Subcutaneous abdominal adipose tissue (tissue), 5 donors: ENCODE results near the gene PPFIBP2.
A peak's percentile ranks its signal among the peaks of the same experiment; 100 is the strongest.

Experiments used
- H3K27ac ChIP-seq: one replicate; pipeline ENCODE4 v1.7.0; 2013; ENCODE audit warnings: low read depth, mild to moderate bottlenecking, inconsistent platforms, low read length, moderate library complexity
- H3K27me3 ChIP-seq, 5 donors: one replicate each; pipeline ENCODE4 v1.7.0; 2013; ENCODE audit warnings: low read length in 5 of 5, inconsistent platforms in 1 of 5; ENCODE audit not compliant: control insufficient read depth in 5 of 5, insufficient read depth in 4 of 5
- H3K36me3 ChIP-seq, 5 donors: one replicate each; pipeline ENCODE4 v1.7.0; 2013; ENCODE audit warnings: low read length in 5 of 5; ENCODE audit not compliant: control insufficient read depth in 5 of 5, insufficient read depth in 5 of 5
- H3K4me1 ChIP-seq, 5 donors: one replicate each; pipeline ENCODE4 v1.7.0; 2013; ENCODE audit warnings: low read length in 5 of 5, mild to moderate bottlenecking in 3 of 5, moderate library complexity in 1 of 5; ENCODE audit not compliant: control insufficient read depth in 5 of 5, insufficient read depth in 5 of 5
- H3K4me3 ChIP-seq, 5 donors: one replicate each; pipeline ENCODE4 v1.7.0; 2013; ENCODE audit warnings: low read length in 5 of 5, low read depth in 1 of 5
- H3K9ac ChIP-seq, 5 donors: one replicate each; pipeline ENCODE4 v1.7.0; 2013; ENCODE audit warnings: low read length in 5 of 5, mild to moderate bottlenecking in 4 of 5, moderate library complexity in 3 of 5
- H3K9me3 ChIP-seq, 5 donors: one replicate each; pipeline ENCODE4 v1.7.0; 2013; ENCODE audit warnings: low read length in 5 of 5; ENCODE audit not compliant: control insufficient read depth in 5 of 5
- donor health status: healthy.
- donor health status: healthy.
- donor health status: healthy.
- donor health status: healthy.
- donor health status: healthy.

Gene PPFIBP2

GRCh38 chr11:7630002-7630401, 116.2 kb downstream of the PPFIBP2 start:
- H3K36me3 ChIP-seq: peaks cover 8 to 89% (median 64%) of the 10 kb centered on the region in 5 donors
- H3K9me3 ChIP-seq: no peaks in the 10 kb centered on the region
- H3K4me1 ChIP-seq: peaks cover 0 to 11% (median 3%) of the 10 kb centered on the region in 5 donors
- H3K4me3 ChIP-seq: no peak overlapping the region
- no peak overlapping the region for H3K9ac ChIP-seq
- H3K27me3 ChIP-seq: no peaks in the 10 kb centered on the region
- no peak overlapping the region for H3K27ac ChIP-seq

- Histone ChIP-seq H3K4me1 (peaks cover 0 to 11% (median 6%) of the 10 kb centered on the region in 5 donors), H3K27ac (no peak overlapping the region), H3K9ac (no peak overlapping the region), H3K27me3 (no peaks in the 10 kb centered on the region), H3K36me3 (peaks cover 12 to 90% (median 60%) of the 10 kb centered on the region in 5 donors), H3K4me3 (no peak overlapping the region), H3K9me3 (no peaks in the 10 kb centered on the region)
Observed at GRCh38 chr11:7632211-7632610, 118.4 kb downstream of the PPFIBP2 start.

DNA sequence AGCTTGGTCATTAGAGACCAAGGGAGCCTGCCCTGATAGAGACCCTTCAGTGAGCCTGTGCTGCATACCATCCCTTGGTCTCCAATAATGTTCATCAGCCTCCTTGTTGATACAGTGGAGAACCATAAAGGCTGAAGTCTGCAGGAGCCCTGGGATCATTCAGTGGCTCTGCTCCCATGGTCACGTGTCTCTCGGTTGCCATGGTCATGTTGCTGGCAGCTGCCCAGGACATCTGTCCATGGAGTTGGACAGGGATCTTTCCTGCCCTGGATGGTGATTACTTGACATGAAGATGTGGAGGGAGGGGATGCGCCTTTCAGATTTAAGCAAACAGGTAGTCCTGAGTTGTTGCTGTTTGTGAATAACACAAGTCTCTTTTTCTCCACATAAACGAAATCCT, 121.3 kb downstream of the PPFIBP2 start:
- no peaks in the 10 kb centered on the region for H3K27me3 ChIP-seq
- H3K4me3 ChIP-seq: no peak overlapping the region
- no peak overlapping the region for H3K9ac ChIP-seq
- no peak overlapping the region for H3K27ac ChIP-seq
- H3K9me3 ChIP-seq: no peaks in the 10 kb centered on the region
- H3K36me3 ChIP-seq: peaks cover 12 to 84% (median 47%) of the 10 kb centered on the region in 5 donors
- peaks cover 0 to 29% (median 22%) of the 10 kb centered on the region in 5 donors for H3K4me1 ChIP-seq

DNA sequence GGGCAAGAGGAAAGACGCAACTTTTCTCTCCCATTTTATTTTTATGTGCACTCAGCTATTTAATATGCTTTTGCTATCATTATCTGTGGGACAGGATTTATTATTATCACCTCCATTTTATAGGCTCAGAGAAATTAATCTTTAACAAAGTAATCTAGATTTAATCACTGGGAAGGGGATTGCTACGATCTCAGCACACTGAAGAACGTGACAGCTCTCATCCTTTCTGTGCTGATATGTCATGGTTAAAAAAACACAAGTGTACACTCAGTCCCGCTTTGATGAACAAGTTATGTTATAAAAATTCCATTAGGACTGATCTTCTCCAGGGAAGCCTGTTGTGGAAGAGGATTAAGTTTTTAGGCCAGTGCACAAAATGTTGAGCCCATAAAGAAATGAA, 121.9 kb downstream of the PPFIBP2 start:
- H3K27me3 ChIP-seq: no peaks in the 10 kb centered on the region
- H3K4me3 ChIP-seq: no peak overlapping the region
- H3K4me1 ChIP-seq: peaks cover 0 to 29% (median 23%) of the 10 kb centered on the region in 5 donors
- H3K27ac ChIP-seq: no peak overlapping the region
- no peaks in the 10 kb centered on the region for H3K9me3 ChIP-seq
- peaks cover 12 to 84% (median 49%) of the 10 kb centered on the region in 5 donors for H3K36me3 ChIP-seq
- no peak overlapping the region for H3K9ac ChIP-seq

- H3K9ac ChIP-seq: no peak overlapping the region
- no peak overlapping the region for H3K4me3 ChIP-seq
- no peaks in the 10 kb centered on the region for H3K9me3 ChIP-seq
- peaks cover 0 to 29% (median 27%) of the 10 kb centered on the region in 5 donors for H3K4me1 ChIP-seq
- H3K27me3 ChIP-seq: no peaks in the 10 kb centered on the region
- peaks cover 10 to 84% (median 49%) of the 10 kb centered on the region in 5 donors for H3K36me3 ChIP-seq
- H3K27ac ChIP-seq: no peak overlapping the region
Observed at GRCh38 chr11:7636350-7636749, 122.6 kb downstream of the PPFIBP2 start.

GRCh38 chr11:7637447-7638157, 123.8 kb downstream of the PPFIBP2 start:
- peaks cover 13 to 84% (median 52%) of the 10 kb centered on the region in 5 donors for H3K36me3 ChIP-seq
- no peak overlapping the region for H3K9ac ChIP-seq
- peak overlapping the region; percentile 38 for H3K27ac ChIP-seq

GRCh38 chr11:7638710-7639642, 125.2 kb downstream of the PPFIBP2 start:
- Histone ChIP-seq H3K27ac (peak overlapping the region; percentile 26), H3K27me3 (no peaks in the 10 kb centered on the region), H3K4me3 (no peak overlapping the region), H3K9me3 (no peaks in the 10 kb centered on the region), H3K9ac (peak overlapping the region in 1 of 5 donors; percentile 3), H3K36me3 (peaks cover 25 to 79% (median 50%) of the 10 kb centered on the region in 5 donors), H3K4me1 (peaks cover 0 to 24% (median 18%) of the 10 kb centered on the region in 5 donors)

More at GRCh38 chr11:7637447-7638157, 123.8 kb downstream of the PPFIBP2 start:
- no peak overlapping the region for H3K4me3 ChIP-seq
- H3K27me3 ChIP-seq: no peaks in the 10 kb centered on the region
- peaks cover 0 to 30% (median 28%) of the 10 kb centered on the region in 5 donors for H3K4me1 ChIP-seq
- no peaks in the 10 kb centered on the region for H3K9me3 ChIP-seq

DNA sequence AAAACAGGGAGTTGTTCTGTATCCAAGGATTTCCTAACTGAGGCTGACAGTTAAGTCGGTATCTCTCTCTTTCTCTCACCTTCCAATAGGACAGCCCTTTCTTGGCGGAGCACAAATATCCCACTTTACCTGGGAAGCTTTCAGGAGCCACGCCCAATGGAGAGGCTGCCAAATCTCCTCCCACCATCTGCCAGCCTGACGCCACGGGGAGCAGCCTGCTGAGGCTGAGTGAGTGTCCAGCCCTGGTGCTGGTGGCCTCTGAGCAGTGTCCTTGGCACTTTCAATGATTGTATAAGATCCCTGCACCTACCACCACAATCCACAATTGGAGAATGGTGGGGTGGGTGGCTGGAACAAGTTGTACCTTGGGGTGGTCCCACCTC, 125.8 kb downstream of the PPFIBP2 start:
- no peaks in the 10 kb centered on the region for H3K9me3 ChIP-seq
- no peak overlapping the region for H3K4me3 ChIP-seq
- H3K9ac ChIP-seq: no peak overlapping the region
- H3K4me1 ChIP-seq: peaks cover 0 to 24% (median 18%) of the 10 kb centered on the region in 5 donors
- peak overlapping the region; percentile 13 for H3K27ac ChIP-seq
- peaks cover 25 to 73% (median 48%) of the 10 kb centered on the region in 5 donors for H3K36me3 ChIP-seq
- H3K27me3 ChIP-seq: no peaks in the 10 kb centered on the region

DNA sequence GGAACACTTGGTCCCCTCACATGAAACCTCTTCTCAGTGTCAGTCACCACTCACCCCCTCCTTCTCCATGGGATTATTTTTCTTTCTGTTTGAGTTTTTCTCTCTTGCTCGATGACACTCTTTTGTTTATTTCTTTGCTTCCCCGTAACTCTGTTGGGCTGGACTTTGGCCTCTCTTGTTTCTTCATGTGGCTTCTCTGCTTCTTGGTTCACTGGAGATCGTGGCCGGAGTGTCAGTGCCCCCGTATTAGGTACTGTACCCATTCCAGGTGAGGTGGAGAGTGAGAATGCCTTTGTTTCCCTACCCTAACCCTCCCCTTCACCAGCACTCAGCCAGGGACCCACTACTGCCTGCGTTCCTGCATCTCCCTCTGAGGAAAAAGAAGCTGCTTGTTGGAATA, 127.0 kb downstream of the PPFIBP2 start:
- Histone ChIP-seq H3K36me3 (peaks cover 21 to 69% (median 43%) of the 10 kb centered on the region in 5 donors), H3K4me1 (peaks cover 0 to 24% (median 18%) of the 10 kb centered on the region in 5 donors), H3K4me3 (no peak overlapping the region), H3K27me3 (no peaks in the 10 kb centered on the region), H3K27ac (no peak overlapping the region), H3K9ac (no peak overlapping the region), H3K9me3 (no peaks in the 10 kb centered on the region)

DNA sequence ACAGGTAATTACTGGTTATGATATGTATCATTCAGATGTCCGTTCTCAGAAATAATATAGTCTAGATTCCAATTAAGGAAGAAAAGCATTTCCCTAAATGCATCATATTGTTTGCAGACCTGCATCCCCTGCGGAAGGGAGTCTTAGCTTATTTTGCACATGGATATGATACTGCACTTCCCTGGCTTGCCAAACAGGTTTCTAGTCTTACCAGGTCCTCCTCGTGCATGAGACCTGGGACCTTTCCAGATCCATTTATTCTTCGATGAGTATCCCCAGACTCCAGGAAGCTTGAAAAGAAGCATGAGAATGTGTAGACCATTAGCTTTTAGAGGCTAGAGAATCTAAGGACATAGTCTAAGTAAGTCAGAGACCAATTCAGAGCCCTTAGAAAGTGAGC, 128.9 kb downstream of the PPFIBP2 start:
- no peaks in the 10 kb centered on the region for H3K9me3 ChIP-seq
- H3K27me3 ChIP-seq: no peaks in the 10 kb centered on the region
- H3K27ac ChIP-seq: no peak overlapping the region
- H3K4me3 ChIP-seq: no peak overlapping the region
- peaks cover 20 to 52% (median 32%) of the 10 kb centered on the region in 5 donors for H3K36me3 ChIP-seq
- no peak overlapping the region for H3K9ac ChIP-seq
- H3K4me1 ChIP-seq: peaks cover 0 to 24% (median 18%) of the 10 kb centered on the region in 5 donors
